Measurements from ENCODE around the gene PGAP6. TPM values are rescaled to one million over a fixed set of nuclear protein-coding genes. Genes with fewer than 3 reads are reported as not detected.

PGAP6 gene, protein sequence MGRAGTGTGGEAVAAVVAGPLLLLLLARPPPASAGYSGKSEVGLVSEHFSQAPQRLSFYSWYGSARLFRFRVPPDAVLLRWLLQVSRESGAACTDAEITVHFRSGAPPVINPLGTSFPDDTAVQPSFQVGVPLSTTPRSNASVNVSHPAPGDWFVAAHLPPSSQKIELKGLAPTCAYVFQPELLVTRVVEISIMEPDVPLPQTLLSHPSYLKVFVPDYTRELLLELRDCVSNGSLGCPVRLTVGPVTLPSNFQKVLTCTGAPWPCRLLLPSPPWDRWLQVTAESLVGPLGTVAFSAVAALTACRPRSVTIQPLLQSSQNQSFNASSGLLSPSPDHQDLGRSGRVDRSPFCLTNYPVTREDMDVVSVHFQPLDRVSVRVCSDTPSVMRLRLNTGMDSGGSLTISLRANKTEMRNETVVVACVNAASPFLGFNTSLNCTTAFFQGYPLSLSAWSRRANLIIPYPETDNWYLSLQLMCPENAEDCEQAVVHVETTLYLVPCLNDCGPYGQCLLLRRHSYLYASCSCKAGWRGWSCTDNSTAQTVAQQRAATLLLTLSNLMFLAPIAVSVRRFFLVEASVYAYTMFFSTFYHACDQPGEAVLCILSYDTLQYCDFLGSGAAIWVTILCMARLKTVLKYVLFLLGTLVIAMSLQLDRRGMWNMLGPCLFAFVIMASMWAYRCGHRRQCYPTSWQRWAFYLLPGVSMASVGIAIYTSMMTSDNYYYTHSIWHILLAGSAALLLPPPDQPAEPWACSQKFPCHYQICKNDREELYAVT
- polyA plus RNA-seq (2012; ENCODE audit: low read depth, missing spikeins): 19.7 TPM

GRCh38 chr16:381789-382717 is at the start of gene PGAP6:
TSS of gene PGAP6 (minus strand) at chr16:381978. CDS start at chr16:381821, 157 bp downstream.
- FAIRE-seq (peak; percentile 64), DNase-seq (ENCODE audit: insufficient read length, low spot score) (peak; percentile 95)
- TF ChIP-seq TAF1 (IDR thresholded peaks at IDR 0.05; ENCODE audit: low read depth, low read length) (no peak), SPI1 (IDR thresholded peaks at IDR 0.05; ENCODE audit: low read depth, low read length) (0 out of 2 replicates have a peak, but pooled peaks have one; percentile 20)

- no peak for TF ChIP-seq PAX5 (IDR thresholded peaks at IDR 0.05; ENCODE audit: insufficient read depth, low read length, severe bottlenecking)
- TF ChIP-seq POLR2AphosphoS5 (IDR thresholded peaks at IDR 0.05; ENCODE audit: low read depth, low read length): no peak
- no peak for TF ChIP-seq POLR2A (IDR thresholded peaks at IDR 0.05; ENCODE audit: low read depth, low read length)
- TF ChIP-seq TAF1 (IDR thresholded peaks at IDR 0.05; ENCODE audit: low read depth, low read length): no peak
- TF ChIP-seq SPI1 (IDR thresholded peaks at IDR 0.05; ENCODE audit: low read depth, low read length): no peak
- no peak for TF ChIP-seq POU2F2 (IDR thresholded peaks at IDR 0.05; ENCODE audit: low read depth, low read length)
- FAIRE-seq: no peak
- DNase-seq (ENCODE audit: insufficient read length, low spot score): no peak
Measured at GRCh38 chr16:430904-431303, 49.1 kb upstream of the PGAP6 start.

- FAIRE-seq (no peak), DNase-seq (ENCODE audit: insufficient read length, low spot score) (no peak)
- TF ChIP-seq POLR2A (IDR thresholded peaks at IDR 0.05; ENCODE audit: low read depth, low read length) (no peak), PAX5 (IDR thresholded peaks at IDR 0.05; ENCODE audit: insufficient read depth, low read length, severe bottlenecking) (no peak), POU2F2 (IDR thresholded peaks at IDR 0.05; ENCODE audit: low read depth, low read length) (no peak), SPI1 (IDR thresholded peaks at IDR 0.05; ENCODE audit: low read depth, low read length) (no peak), POLR2AphosphoS5 (IDR thresholded peaks at IDR 0.05; ENCODE audit: low read depth, low read length) (no peak), TAF1 (IDR thresholded peaks at IDR 0.05; ENCODE audit: low read depth, low read length) (no peak)
Measured at GRCh38 chr16:427250-427649, 45.5 kb upstream of the PGAP6 start.

- FAIRE-seq: no peak
- no peak for DNase-seq (ENCODE audit: insufficient read length, low spot score)
- TF ChIP-seq POLR2AphosphoS5 (IDR thresholded peaks at IDR 0.05; ENCODE audit: low read depth, low read length) (no peak), POLR2A (IDR thresholded peaks at IDR 0.05; ENCODE audit: low read depth, low read length) (no peak), SPI1 (IDR thresholded peaks at IDR 0.05; ENCODE audit: low read depth, low read length) (no peak), TAF1 (IDR thresholded peaks at IDR 0.05; ENCODE audit: low read depth, low read length) (no peak), POU2F2 (IDR thresholded peaks at IDR 0.05; ENCODE audit: low read depth, low read length) (no peak), PAX5 (IDR thresholded peaks at IDR 0.05; ENCODE audit: insufficient read depth, low read length, severe bottlenecking) (no peak)
Measured at GRCh38 chr16:426906-427249, 45.1 kb upstream of the PGAP6 start.

- TF ChIP-seq POLR2AphosphoS5 (IDR thresholded peaks at IDR 0.05; ENCODE audit: low read depth, low read length) (no peak), TAF1 (IDR thresholded peaks at IDR 0.05; ENCODE audit: low read depth, low read length) (no peak), SPI1 (IDR thresholded peaks at IDR 0.05; ENCODE audit: low read depth, low read length) (no peak), POLR2A (IDR thresholded peaks at IDR 0.05; ENCODE audit: low read depth, low read length) (no peak), PAX5 (IDR thresholded peaks at IDR 0.05; ENCODE audit: insufficient read depth, low read length, severe bottlenecking) (no peak), POU2F2 (IDR thresholded peaks at IDR 0.05; ENCODE audit: low read depth, low read length) (no peak)
- FAIRE-seq (no peak), DNase-seq (ENCODE audit: insufficient read length, low spot score) (no peak)
Measured at GRCh38 chr16:426115-426905, 44.5 kb upstream of the PGAP6 start.

- TF ChIP-seq PAX5 (IDR thresholded peaks at IDR 0.05; ENCODE audit: insufficient read depth, low read length, severe bottlenecking) (no peak), TAF1 (IDR thresholded peaks at IDR 0.05; ENCODE audit: low read depth, low read length) (no peak), POU2F2 (IDR thresholded peaks at IDR 0.05; ENCODE audit: low read depth, low read length) (no peak), POLR2A (IDR thresholded peaks at IDR 0.05; ENCODE audit: low read depth, low read length) (no peak), POLR2AphosphoS5 (IDR thresholded peaks at IDR 0.05; ENCODE audit: low read depth, low read length) (no peak), SPI1 (IDR thresholded peaks at IDR 0.05; ENCODE audit: low read depth, low read length) (no peak)
- FAIRE-seq: peak; percentile 35
- peak; percentile 50 for DNase-seq (ENCODE audit: insufficient read length, low spot score)
Measured at GRCh38 chr16:425740-426114, 43.9 kb upstream of the PGAP6 start.

DNA sequence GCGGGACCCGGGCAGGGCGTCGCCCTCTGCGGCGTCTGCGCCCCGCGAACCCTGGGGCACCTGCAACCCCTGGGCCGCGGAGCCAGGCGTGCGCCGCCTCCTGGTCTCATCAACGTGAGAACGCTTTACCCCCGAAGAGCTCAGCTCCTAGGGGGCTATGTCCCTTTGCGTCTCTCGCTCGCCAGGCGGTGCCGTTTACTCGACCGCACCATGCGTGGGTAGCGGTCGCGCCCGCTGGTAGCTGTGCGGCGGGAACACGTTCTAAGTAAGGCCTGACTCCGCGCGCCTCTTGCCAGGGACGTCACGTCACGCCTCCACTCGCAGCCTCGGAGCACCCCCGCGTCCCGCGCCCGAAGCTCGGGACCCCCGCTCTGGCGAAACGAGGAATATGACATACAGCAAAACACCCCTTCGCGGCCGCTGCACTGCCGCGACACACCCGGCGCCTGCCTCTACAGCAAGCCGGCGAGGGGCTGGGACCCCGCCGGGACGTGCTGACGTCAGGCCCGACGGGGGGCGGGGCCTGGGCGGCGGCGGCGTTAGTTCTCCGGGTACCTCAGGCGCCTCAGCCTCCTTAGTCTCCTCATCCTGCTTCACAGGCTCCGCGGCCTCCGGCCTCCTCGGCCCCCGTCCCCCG is 43.4 kb upstream of the PGAP6 start, which contains the start of gene RAB11FIP3:
Gene RAB11FIP3 (plus strand): TSS at position 568 of the 637 bp plus-strand sequence. CDS start 358 bp downstream, outside the sequence.
- DNase-seq (ENCODE audit: insufficient read length, low spot score): peak; percentile 95
- no peak for TF ChIP-seq POLR2AphosphoS5 (IDR thresholded peaks at IDR 0.05; ENCODE audit: low read depth, low read length)
- TF ChIP-seq POU2F2 (IDR thresholded peaks at IDR 0.05; ENCODE audit: low read depth, low read length): no peak
- TF ChIP-seq POLR2A (IDR thresholded peaks at IDR 0.05; ENCODE audit: low read depth, low read length): peak; percentile 47; the same call in 1 of the 2 replicates
- 0 out of 2 replicates have a peak, but pooled peaks have one; percentile 25 for TF ChIP-seq TAF1 (IDR thresholded peaks at IDR 0.05; ENCODE audit: low read depth, low read length)
- peak; percentile 73 for FAIRE-seq

DNA sequence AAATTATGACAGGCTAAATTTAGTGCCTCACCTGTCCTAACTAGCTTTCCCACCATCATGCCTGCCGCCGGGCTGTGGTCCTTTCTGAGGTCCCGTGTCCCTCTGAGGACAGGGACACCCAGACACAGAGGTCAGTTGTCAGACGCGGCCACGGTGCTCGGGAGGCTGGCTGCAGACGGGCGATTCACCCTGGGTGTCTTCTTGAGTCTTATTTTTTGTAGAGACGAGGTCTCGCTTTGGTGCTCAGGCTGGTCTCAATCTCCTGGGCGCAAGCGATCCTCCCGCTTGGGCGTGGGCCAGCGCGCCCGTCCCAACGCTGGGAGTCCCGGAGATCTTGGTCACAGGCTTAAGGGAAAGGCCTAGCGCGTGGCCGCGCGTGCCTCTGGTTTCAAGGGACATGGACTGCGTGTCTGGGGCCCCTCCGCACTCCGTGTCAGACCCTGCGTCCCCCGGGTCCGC is 42.9 kb upstream of the PGAP6 start:
- TF ChIP-seq TAF1 (IDR thresholded peaks at IDR 0.05; ENCODE audit: low read depth, low read length) (no peak), POU2F2 (IDR thresholded peaks at IDR 0.05; ENCODE audit: low read depth, low read length) (no peak), SPI1 (IDR thresholded peaks at IDR 0.05; ENCODE audit: low read depth, low read length) (no peak), POLR2AphosphoS5 (IDR thresholded peaks at IDR 0.05; ENCODE audit: low read depth, low read length) (no peak), POLR2A (IDR thresholded peaks at IDR 0.05; ENCODE audit: low read depth, low read length) (no peak)
- FAIRE-seq (no peak), DNase-seq (ENCODE audit: insufficient read length, low spot score) (no peak)

Data from GM12891 (cell line).